IMR-90 (cell line): Measurements from ENCODE around the gene GPC6. TPM values are rescaled to one million over a fixed set of nuclear protein-coding genes. Genes with fewer than 3 reads are reported as not detected.

Experiments used
- ATAC-seq: fragments of 200-7000 bp; cut with Tn5 transposase; 2 replicates; pipeline ENCODE4 v1.9.1; 2020; ENCODE audit warnings: low read depth, mild to moderate bottlenecking, moderate library complexity
- BruUV-seq: library from RNA; stranded (reverse); fragments of 400-500 nt; replicated peaks from 2 replicates; lab custom pipeline; 2021; lab: Mats Ljungman, UMichigan
- CTCF ChIA-PET: fragments of 300-600 bp; formaldehyde crosslinking; extraction: SDS; loops from one replicate; lab custom pipeline; 2021; ENCODE audit warnings: antibody characterized with exemption; lab: Yijun Ruan, JAX
- POLR2A ChIA-PET: fragments of 300-600 bp; sonication (Branson Sonifier 250); formaldehyde crosslinking; loops from one replicate; lab custom pipeline; 2022; ENCODE audit warnings: antibody characterized with exemption; ENCODE audit not compliant: unreplicated experiment; lab: Charles Lee
- DNase-seq: peaks from one replicate; pipeline ENCODE4 v3.0.0; 2013
- H2AFZ ChIP-seq: replicated peaks from 2 replicates; pipeline ENCODE3; 2013; ENCODE audit warnings: low read length, mild to moderate bottlenecking; ENCODE audit not compliant: poor library complexity
- H2AK5ac ChIP-seq: 2 replicates; pipeline ENCODE4 v1.6.1; 2013; ENCODE audit warnings: low read depth, low read length, inconsistent platforms
- H2AK9ac ChIP-seq: replicated peaks from 2 replicates; pipeline ENCODE3; 2013; ENCODE audit warnings: mild to moderate bottlenecking, low read depth, low read length, moderate library complexity; ENCODE audit not compliant: poor library complexity
- H2BK120ac ChIP-seq: 2 replicates; pipeline ENCODE4 v1.6.1; 2013; ENCODE audit warnings: low read depth, low read length, inconsistent platforms
- H2BK15ac ChIP-seq: 3 replicates; pipeline ENCODE4 v1.6.1; 2013; ENCODE audit warnings: low read depth, low read length, inconsistent platforms
- H2BK20ac ChIP-seq: 2 replicates; pipeline ENCODE4 v1.6.1; 2013; ENCODE audit warnings: low read depth, mild to moderate bottlenecking, inconsistent platforms, low read length, moderate library complexity
- H2BK5ac ChIP-seq: 2 replicates; pipeline ENCODE4 v1.6.1; 2013; ENCODE audit warnings: mild to moderate bottlenecking, low read depth, low read length, inconsistent platforms; ENCODE audit not compliant: poor library complexity, severe bottlenecking
- H3K14ac ChIP-seq: replicated peaks from 2 replicates; pipeline ENCODE4 v1.6.1; 2013; ENCODE audit warnings: low read depth, low read length, inconsistent platforms
- H3K18ac ChIP-seq: 2 replicates; pipeline ENCODE4 v1.6.1; 2013; ENCODE audit warnings: low read depth, low read length, control low read depth
- H3K23ac ChIP-seq: 2 replicates; pipeline ENCODE4 v1.6.1; 2013; ENCODE audit warnings: low read depth, low read length, inconsistent platforms
- H3K27ac ChIP-seq: 2 replicates; pipeline ENCODE4 v1.5.1; 2013; ENCODE audit warnings: mild to moderate bottlenecking, control low read depth, low read length; ENCODE audit not compliant: insufficient read depth
- H3K27me3 ChIP-seq: 2 replicates; pipeline ENCODE4 v1.6.1; 2013; ENCODE audit warnings: low read length; ENCODE audit not compliant: control insufficient read depth, insufficient read depth
- H3K36me3 ChIP-seq: 2 replicates; pipeline ENCODE4 v1.6.1; 2013; ENCODE audit warnings: low read length, mixed read lengths; ENCODE audit not compliant: control insufficient read depth, insufficient read depth
- H3K4ac ChIP-seq: 2 replicates; pipeline ENCODE4 v1.6.1; 2013; ENCODE audit warnings: low read depth, low read length, inconsistent platforms
- H3K4me1 ChIP-seq: 2 replicates; pipeline ENCODE4 v1.6.1; 2013; ENCODE audit warnings: low read length, mixed read lengths; ENCODE audit not compliant: control insufficient read depth, insufficient read depth
- H3K4me2 ChIP-seq: 2 replicates; pipeline ENCODE4 v1.6.1; 2013; ENCODE audit warnings: low read depth, mild to moderate bottlenecking, control low read depth, low read length, moderate library complexity
- H3K4me3 ChIP-seq: 2 replicates; pipeline ENCODE4 v1.5.1; 2013; ENCODE audit warnings: low read depth, mild to moderate bottlenecking, control low read depth, low read length, moderate library complexity; ENCODE audit not compliant: insufficient read depth
- H3K56ac ChIP-seq: 2 replicates; pipeline ENCODE4 v1.6.1; 2013; ENCODE audit warnings: low read length, inconsistent platforms; ENCODE audit not compliant: insufficient read depth; ENCODE audit errors: extremely low read depth
- H3K79me1 ChIP-seq, 2 experiments: 2 replicates each; pipeline ENCODE4 v1.6.1; 2013; ENCODE audit warnings: low read length in 2 of 2, inconsistent platforms in 1 of 2, low read depth in 1 of 2
- H3K9ac ChIP-seq: 2 replicates; pipeline ENCODE4 v1.6.1; 2013; ENCODE audit warnings: low read depth, low read length, control low read depth
- H3K9me1 ChIP-seq: 2 replicates; pipeline ENCODE4 v1.6.1; 2013; ENCODE audit warnings: low read length, inconsistent platforms; ENCODE audit not compliant: insufficient read depth
- H3K9me3 ChIP-seq: 2 replicates; pipeline ENCODE4 v1.6.1; 2013; ENCODE audit warnings: low read length; ENCODE audit not compliant: control insufficient read depth, insufficient read depth
- H4K20me1 ChIP-seq: 2 replicates; pipeline ENCODE4 v1.6.1; 2013; ENCODE audit warnings: low read length, inconsistent platforms; ENCODE audit not compliant: insufficient read depth
- H4K5ac ChIP-seq: 2 replicates; pipeline ENCODE4 v1.6.1; 2013; ENCODE audit warnings: mild to moderate bottlenecking, low read depth, low read length, control low read depth
- H4K8ac ChIP-seq, 2 experiments: 2 replicates each; pipeline ENCODE4 v1.6.1; 2013; ENCODE audit warnings: low read depth in 2 of 2, low read length in 2 of 2, control low read depth in 1 of 2, inconsistent platforms in 1 of 2
- H4K91ac ChIP-seq: 2 replicates; pipeline ENCODE4 v1.6.1; 2013; ENCODE audit warnings: low read depth, low read length, inconsistent platforms; ENCODE audit not compliant: insufficient read depth
- CEBPB ChIP-seq: IDR thresholded peaks from 2 replicates; pipeline ENCODE4 v1.6.1; 2012; ENCODE audit warnings: low read depth, low read length, improper control_type of control experiment
- CHD1 ChIP-seq: IDR thresholded peaks from 2 replicates; pipeline ENCODE4 v1.6.1; 2012; ENCODE audit warnings: low read depth, low read length, improper control_type of control experiment
- WGBS, 2 experiments: methylation state at CpG; one replicate each; pipeline versions ENCODE4 v1.1.5 to v1.1.7; 2013; ENCODE audit warnings: missing lambda C conversion rate in 2 of 2; ENCODE audit not compliant: insufficient read length in 1 of 2; ENCODE audit errors: extremely low coverage in 2 of 2; 5-methylcytosine and 5-hydroxymethylcytosine counted together
- dilution Hi-C: fragments of 300-500 bp; cut with HindIII; formaldehyde crosslinking; loops from one replicate; pipeline ENCODE4 v1.14.3; 2018; ENCODE audit warnings: low sequenced_read_pairs; ENCODE audit not compliant: unreplicated experiment
- in situ Hi-C: fragments of 300-500 bp; cut with MboI; formaldehyde crosslinking; loops from 3 replicates; pipeline ENCODE4 v1.14.3; 2019; ENCODE audit warnings: low sequenced_read_pairs, inconsistent platforms, mixed read lengths
- intact Hi-C: fragments of 100-400 bp; cut with micrococcal nuclease; formaldehyde crosslinking; loops from 2 replicates; pipeline ENCODE4 v1.10.0; 2022
- polyA plus RNA-seq, 3 experiments: library from polyadenylated mRNA; depleted of rRNA; stranded (reverse); fragments of >200 nt; gene quantifications; 2 replicates each; pipeline ENCODE4 v1.2.3, GENCODE V29; 2012; ENCODE audit warnings: low replicate concordance in 1 of 3
- total RNA-seq: library from RNA; depleted of rRNA; stranded (reverse); fragments of >200 nt; gene quantifications from 2 replicates; pipeline ENCODE4 v1.2.3, GENCODE V29; 2012

The GPC6 gene
- total and polyA plus RNA-seq, 2 of the 4 experiments (the other 2 are of a cell fraction): 14.9 to 39.4 TPM

GRCh38 chr13:94176561-94176960 lies 950.0 kb downstream of the GPC6 start:
- Histone ChIP-seq H2BK5ac (no peak overlapping the region), H4K8ac (no peak overlapping the region), H3K4me3 (no peak overlapping the region), H4K20me1 (no peaks in the 10 kb centered on the region), H3K9ac (no peak overlapping the region), H3K56ac (no peak overlapping the region), H3K4me2 (no peak overlapping the region), H2AFZ (no peak overlapping the region), H3K18ac (no peak overlapping the region), H3K9me1 (no peaks in the 10 kb centered on the region; the same call in 1 of the 2 replicates), H3K9me3 (no peaks in the 10 kb centered on the region), H3K4me1 (peaks cover 3% of the 10 kb centered on the region; the same call in 1 of the 2 replicates), H3K27me3 (no peaks in the 10 kb centered on the region), H2BK20ac (no peak overlapping the region), H3K36me3 (no peaks in the 10 kb centered on the region), H3K4ac (no peak overlapping the region), H2BK120ac (no peak overlapping the region), H2BK15ac (no peak overlapping the region), H3K23ac (no peak overlapping the region), H4K91ac (no peak overlapping the region), H3K27ac (no peak overlapping the region), H2AK5ac (no peak overlapping the region), H2AK9ac (no peak overlapping the region), H3K79me1 (no peaks in the 10 kb centered on the region), H4K5ac (no peak overlapping the region), H3K14ac (no peak overlapping the region)
- no peak for ATAC-seq
- peak; percentile 42; the same call in 1 of the 2 replicates for TF ChIP-seq CEBPB
- no peak for TF ChIP-seq CHD1
- WGBS, 2 experiments: no CpG with 5 or more reads among the region's 4 CpGs
- intact Hi-C loops (no loop called here), in situ Hi-C loops (no loop called here), dilution Hi-C loops (no loop called here)
- ChIA-PET POLR2A (no interaction called here), CTCF (no interaction called here)
- no peak for DNase-seq
- BruUV-seq: no TSS peak
